ENCODE measurements around the gene PPP1R12A. TPM values are rescaled to one million over a fixed set of nuclear protein-coding genes. Genes with fewer than 3 reads are reported as not detected.

The PPP1R12A gene
- total RNA-seq, 4 donors from 2014 or later, result 100 to 121 (median 113) TPM

DNA sequence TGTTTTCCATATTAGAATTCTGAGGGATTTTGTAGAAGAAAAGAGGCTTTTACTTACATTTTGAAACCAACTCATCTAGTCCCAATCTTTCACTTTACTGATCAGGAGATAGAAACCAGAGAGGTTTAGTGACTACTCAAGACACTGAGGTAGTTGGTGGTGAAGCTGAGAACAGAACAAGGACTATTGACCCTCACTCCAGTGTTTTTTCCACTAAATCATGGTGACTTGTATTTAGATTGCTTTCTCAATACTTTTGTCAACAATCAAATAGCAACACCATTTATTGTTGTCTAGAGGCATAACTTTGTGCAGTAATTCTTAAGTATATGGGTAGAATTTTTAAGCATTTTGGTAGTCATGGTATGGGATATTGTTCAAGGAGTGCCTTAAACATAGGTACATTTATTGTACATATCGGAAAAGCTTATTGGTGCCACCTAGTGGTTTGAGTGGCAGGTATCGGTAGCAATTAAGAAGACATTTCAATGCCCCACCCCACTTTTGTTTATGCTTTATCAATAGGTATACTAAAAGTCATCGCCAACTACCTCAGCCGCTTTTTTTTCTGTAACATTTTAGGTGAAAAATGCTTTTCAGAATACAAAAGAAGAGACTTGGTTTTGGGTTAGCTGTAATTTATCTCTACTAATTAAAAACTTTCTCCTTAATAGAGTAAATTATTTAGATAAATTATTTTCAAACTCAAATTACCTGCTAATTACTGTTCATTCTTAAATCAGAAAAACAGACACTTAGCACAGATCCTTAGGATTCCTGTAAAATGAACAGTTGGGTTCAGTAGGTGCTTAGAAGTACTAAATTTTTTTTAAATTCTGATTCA lies 196.8 kb downstream of the PPP1R12A start:
- 10 to 12% methylated on average over 4 of the region's 4 CpGs for WGBS, 2 donors (ENCODE audit: low coverage in 1 of 2)
- no peaks in the 10 kb centered on the region for H3K27me3 ChIP-seq
- no peaks in the 10 kb centered on the region for H3K36me3 ChIP-seq
- no peak overlapping the region for H3K27ac ChIP-seq
- H3K9me3 ChIP-seq, result no peaks in the 10 kb centered on the region
- no peak for TF ChIP-seq POLR2AphosphoS5 (IDR thresholded peaks at IDR 0.05)
- TF ChIP-seq, protein P1, sequence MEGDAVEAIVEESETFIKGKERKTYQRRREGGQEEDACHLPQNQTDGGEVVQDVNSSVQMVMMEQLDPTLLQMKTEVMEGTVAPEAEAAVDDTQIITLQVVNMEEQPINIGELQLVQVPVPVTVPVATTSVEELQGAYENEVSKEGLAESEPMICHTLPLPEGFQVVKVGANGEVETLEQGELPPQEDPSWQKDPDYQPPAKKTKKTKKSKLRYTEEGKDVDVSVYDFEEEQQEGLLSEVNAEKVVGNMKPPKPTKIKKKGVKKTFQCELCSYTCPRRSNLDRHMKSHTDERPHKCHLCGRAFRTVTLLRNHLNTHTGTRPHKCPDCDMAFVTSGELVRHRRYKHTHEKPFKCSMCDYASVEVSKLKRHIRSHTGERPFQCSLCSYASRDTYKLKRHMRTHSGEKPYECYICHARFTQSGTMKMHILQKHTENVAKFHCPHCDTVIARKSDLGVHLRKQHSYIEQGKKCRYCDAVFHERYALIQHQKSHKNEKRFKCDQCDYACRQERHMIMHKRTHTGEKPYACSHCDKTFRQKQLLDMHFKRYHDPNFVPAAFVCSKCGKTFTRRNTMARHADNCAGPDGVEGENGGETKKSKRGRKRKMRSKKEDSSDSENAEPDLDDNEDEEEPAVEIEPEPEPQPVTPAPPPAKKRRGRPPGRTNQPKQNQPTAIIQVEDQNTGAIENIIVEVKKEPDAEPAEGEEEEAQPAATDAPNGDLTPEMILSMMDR (IDR thresholded peaks at IDR 0.05), result peak; percentile 58 to 75 (median 59)
- DNase-seq, result peak; percentile 57
- intact Hi-C loops (cut with DNase I; ENCODE audit: low total_unique reads), result loop anchor here (10.0 kb wide), 1 partner anchor 183 kb away; no protein-coding TSS in a partner anchor
- peaks cover 0 to 3% (median 0%) of the 10 kb centered on the region in 4 donors for H3K4me1 ChIP-seq
- H3K4me3 ChIP-seq, result no peak overlapping the region
- in situ Hi-C loops (cut with MboI; ENCODE audit: low pct_ligation_motif_present in 1 of 4, low pct_unique_long_range_greater_than_20kb in 1 of 4, low sequenced_read_pairs in 3 of 4), result loop anchor here (5.0 to 25.0 kb wide), 6 partner anchors 176 to 449 kb away; no protein-coding TSS in a partner anchor

DNA sequence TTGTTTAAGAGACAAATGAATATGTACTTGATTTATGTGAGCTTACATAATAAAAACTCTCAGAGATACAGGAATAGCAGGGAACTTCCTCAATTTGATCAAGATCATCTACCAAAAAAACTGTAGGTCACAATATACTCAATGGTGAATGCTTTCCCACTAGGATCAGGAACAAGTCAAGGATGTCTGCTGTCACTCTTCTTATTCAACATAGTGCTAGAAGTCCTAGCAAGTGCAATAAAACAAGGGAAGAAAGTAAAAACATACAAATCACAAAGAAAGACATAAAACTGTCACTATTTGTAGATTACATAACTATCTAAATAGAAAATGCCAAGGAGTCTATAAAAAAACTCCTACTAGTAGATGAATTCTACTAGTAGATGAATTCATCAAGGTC lies 202.3 kb downstream of the PPP1R12A start:
- TF ChIP-seq POLR2AphosphoS5 (IDR thresholded peaks at IDR 0.05), result no peak
- no peak for TF ChIP-seq EP300 (IDR thresholded peaks at IDR 0.05; ENCODE audit: low read depth)
- TF ChIP-seq POLR2A (IDR thresholded peaks at IDR 0.05), result no peak
- TF ChIP-seq, protein P1 (IDR thresholded peaks at IDR 0.05), result no peak
- no peaks in the 10 kb centered on the region for H3K9me3 ChIP-seq
- no peaks in the 10 kb centered on the region for H3K4me1 ChIP-seq
- H3K27me3 ChIP-seq, result no peaks in the 10 kb centered on the region
- DNase-seq, result no peak
- no peaks in the 10 kb centered on the region for H3K36me3 ChIP-seq
- no peak overlapping the region for H3K4me3 ChIP-seq
- intact Hi-C loops (cut with DNase I; ENCODE audit: low total_unique reads), result loop anchor here (10.0 kb wide), 1 partner anchor 178 kb away; no protein-coding TSS in a partner anchor
- in situ Hi-C loops (cut with MboI; ENCODE audit: low pct_ligation_motif_present in 1 of 4, low pct_unique_long_range_greater_than_20kb in 1 of 4, low sequenced_read_pairs in 3 of 4), result loop anchor here (10.0 to 25.0 kb wide), 5 partner anchors 170 to 455 kb away; no protein-coding TSS in a partner anchor
- H3K27ac ChIP-seq, result no peak overlapping the region

DNA sequence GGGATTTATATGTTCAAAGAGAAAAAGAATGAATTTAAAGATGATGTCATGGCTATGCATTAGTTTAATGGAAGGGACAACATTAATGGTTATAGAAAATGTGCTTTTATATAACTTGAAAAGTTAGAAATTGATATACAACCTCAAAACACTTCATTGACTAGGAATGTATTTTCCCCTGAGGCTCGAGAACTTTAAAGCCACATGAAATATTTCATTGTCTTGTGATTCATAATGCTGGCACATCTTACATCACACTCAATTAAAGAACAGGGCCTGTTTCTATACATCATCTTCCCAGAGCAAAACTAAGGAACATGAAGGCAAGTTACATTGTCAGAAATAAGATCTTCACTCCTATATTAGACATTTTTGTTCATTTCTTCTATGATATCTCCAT lies 208.9 kb downstream of the PPP1R12A start:
- Histone ChIP-seq H3K4me1 (no peaks in the 10 kb centered on the region), H3K9me3 (no peaks in the 10 kb centered on the region), H3K4me3 (no peak overlapping the region), H3K27ac (no peak overlapping the region), H3K27me3 (no peaks in the 10 kb centered on the region), H3K36me3 (no peaks in the 10 kb centered on the region)
- in situ Hi-C loops (cut with MboI; ENCODE audit: low pct_ligation_motif_present in 1 of 4, low pct_unique_long_range_greater_than_20kb in 1 of 4, low sequenced_read_pairs in 3 of 4), result loop anchor here in 3 of 4 donors (25.0 kb wide), 3 partner anchors 164 to 461 kb away; no protein-coding TSS in a partner anchor
- intact Hi-C loops (cut with DNase I; ENCODE audit: low total_unique reads), result no loop called here
- DNase-seq, result no peak
- WGBS, 2 donors (ENCODE audit: low coverage in 1 of 2), result 50 to 81% methylated on average over 1 of the region's 1 CpG
- TF ChIP-seq, protein P1 (IDR thresholded peaks at IDR 0.05), result no peak
- no peak for TF ChIP-seq POLR2A (IDR thresholded peaks at IDR 0.05)
- no peak for TF ChIP-seq EP300 (IDR thresholded peaks at IDR 0.05; ENCODE audit: low read depth)
- no peak for TF ChIP-seq POLR2AphosphoS5 (IDR thresholded peaks at IDR 0.05)

Small RNA genes within 50 kb of the gene (small RNA-seq; reads per million reads assigned to genes)
- 0 reads per million in 4 donors for gene RNA5SP363

Other genes with a start within 250 kb of the PPP1R12A start
- gene PAWR, start 244.1 kb downstream of the PPP1R12A start, total RNA-seq, result 100 to 1,000 TPM in 2 of 4 donors, 10 to 100 TPM in 2; 82.3 to 188 (median 115) TPM
- gene OTOGL, start 164.4 kb upstream of the PPP1R12A start, total RNA-seq, result under 1 TPM in 3 of 4 donors, not detected in 1; 0.32 to 0.60 (median 0.41) TPM

All from transverse colon (tissue), 4 donors.